Keratinocyte (primary cell): ENCODE results near the gene PIWIL4. TPM values are rescaled to one million over a fixed set of nuclear protein-coding genes. Genes with fewer than 3 reads are reported as not detected.
"Not testable (repeated sequence)": the region's sequence is repeated elsewhere in the genome, so short reads cannot be mapped to it uniquely, and the experiment has no call there.

Experiments
- DNase-seq: peaks from one replicate; pipeline ENCODE4 v3.0.0-alpha.2; 2011; ENCODE audit warnings: low read depth, missing footprints, low spot score
- FAIRE-seq: peaks from 2 replicates; lab custom pipeline; 2011; peaks lifted over from hg19 to GRCh38; lab: Jason Lieb, UNC
- H2AFZ ChIP-seq: 2 replicates; pipeline ENCODE4 v1.6.0; 2012; ENCODE audit warnings: low read length, control low read depth, inconsistent platforms; ENCODE audit not compliant: control insufficient read depth
- H3K27ac ChIP-seq: 2 replicates; pipeline ENCODE4 v1.5.1; 2011; ENCODE audit warnings: low read length; ENCODE audit not compliant: control insufficient read depth, insufficient read depth
- H3K27me3 ChIP-seq: 3 replicates; pipeline ENCODE4 v1.6.0; 2011; ENCODE audit warnings: low read length; ENCODE audit not compliant: control insufficient read depth, insufficient read depth; ENCODE audit errors: extremely low read depth
- H3K36me3 ChIP-seq, 2 experiments: 2 replicates in 1 of 2; 3 replicates in 1 of 2; pipeline ENCODE4 v1.5.1; 2011; ENCODE audit warnings: low read length in 2 of 2, mild to moderate bottlenecking in 1 of 2; ENCODE audit not compliant: control insufficient read depth in 2 of 2, insufficient read depth in 2 of 2; ENCODE audit errors: extremely low read depth in 1 of 2
- H3K4me1 ChIP-seq: 3 replicates; pipeline ENCODE4 v1.5.1; 2011; ENCODE audit warnings: low read length; ENCODE audit not compliant: control insufficient read depth, insufficient read depth; ENCODE audit errors: extremely low read depth
- H3K4me2 ChIP-seq: 3 replicates; pipeline ENCODE4 v1.6.0; 2011; ENCODE audit warnings: low read depth, low read length; ENCODE audit not compliant: control insufficient read depth, insufficient read depth; ENCODE audit errors: extremely low read depth
- H3K4me3 ChIP-seq, 3 experiments: fragments of 200-600 bp in 1 of 3; sonication (generic) in 1 of 3; 2 replicates in 2 of 3; 3 replicates in 1 of 3; pipeline ENCODE4 v1.5.1; 2011 to 2016; ENCODE audit warnings: low read length in 3 of 3, mild to moderate bottlenecking in 3 of 3, control low read depth in 2 of 3, inconsistent platforms in 1 of 3, low read depth in 1 of 3, mixed read lengths in 1 of 3, mixed run types in 1 of 3, moderate library complexity in 1 of 3; ENCODE audit not compliant: control insufficient read depth in 2 of 3, insufficient read depth in 2 of 3; ENCODE audit errors: extremely low read depth in 1 of 3
- H3K79me2 ChIP-seq: 2 replicates; pipeline ENCODE4 v1.6.0; 2012; ENCODE audit warnings: low read length; ENCODE audit not compliant: control insufficient read depth, insufficient read depth
- H3K9ac ChIP-seq: 3 replicates; pipeline ENCODE4 v1.6.0; 2011; ENCODE audit warnings: low read length; ENCODE audit not compliant: control insufficient read depth, insufficient read depth; ENCODE audit errors: extremely low read depth
- H3K9me1 ChIP-seq: 3 replicates; pipeline ENCODE4 v1.6.0; 2011; ENCODE audit warnings: low read length; ENCODE audit not compliant: control insufficient read depth, insufficient read depth; ENCODE audit errors: extremely low read depth
- H3K9me3 ChIP-seq: 2 replicates; pipeline ENCODE4 v1.5.1; 2012; ENCODE audit warnings: low read depth, low read length; ENCODE audit not compliant: control insufficient read depth
- H4K20me1 ChIP-seq: 3 replicates; pipeline ENCODE4 v1.6.0; 2011; ENCODE audit warnings: low read length; ENCODE audit not compliant: control insufficient read depth, insufficient read depth; ENCODE audit errors: extremely low read depth
- EZH2 ChIP-seq: IDR thresholded peaks from one replicate; pipeline ENCODE4 v1.6.1; 2012; ENCODE audit warnings: inconsistent platforms, mild to moderate bottlenecking, low read length, moderate library complexity
- dilution Hi-C: fragments of 300-500 bp; cut with MboI; formaldehyde crosslinking; loops from one replicate; pipeline ENCODE4 v1.7.0; 2020; ENCODE audit warnings: low sequenced_read_pairs; ENCODE audit not compliant: extremely low pct_ligation_motif_present
- polyA plus RNA-seq, 5 experiments: library from polyadenylated mRNA; depleted of rRNA in 3 of 5; stranded (reverse) in 3 of 5; stranded (forward) in 1 of 5; unstranded in 1 of 5; fragments of >200 nt; gene quantifications; 1 replicate in 1 of 5; 2 replicates in 3 of 5; 3 replicates in 1 of 5; pipeline versions ENCODE4 v1.2.1 to v1.2.3, GENCODE V29; 2011 to 2012; ENCODE audit warnings: missing spikeins in 2 of 5, low read depth in 1 of 5, low replicate concordance in 1 of 5
- TF ChIP-seq, protein P1 (sequence below), 3 experiments: IDR thresholded peaks in 1 of 3; conservative IDR thresholded peaks in 1 of 3; optimal IDR thresholded peaks in 1 of 3; 2 replicates in 2 of 3; 3 replicates in 1 of 3; pipeline versions ENCODE3 to v1.5.1; 2011; ENCODE audit warnings: low read length in 3 of 3, mild to moderate bottlenecking in 3 of 3, moderate library complexity in 2 of 3, control low read depth in 1 of 3, inconsistent platforms in 1 of 3; ENCODE audit not compliant: insufficient read depth in 2 of 3; ENCODE audit errors: extremely low read depth in 1 of 3

Gene PIWIL4
- polyA plus RNA-seq, 1 donor (not counting 4 experiments of a cell fraction or from before 2014, with no cell fraction given): 0.14 TPM

DNA sequence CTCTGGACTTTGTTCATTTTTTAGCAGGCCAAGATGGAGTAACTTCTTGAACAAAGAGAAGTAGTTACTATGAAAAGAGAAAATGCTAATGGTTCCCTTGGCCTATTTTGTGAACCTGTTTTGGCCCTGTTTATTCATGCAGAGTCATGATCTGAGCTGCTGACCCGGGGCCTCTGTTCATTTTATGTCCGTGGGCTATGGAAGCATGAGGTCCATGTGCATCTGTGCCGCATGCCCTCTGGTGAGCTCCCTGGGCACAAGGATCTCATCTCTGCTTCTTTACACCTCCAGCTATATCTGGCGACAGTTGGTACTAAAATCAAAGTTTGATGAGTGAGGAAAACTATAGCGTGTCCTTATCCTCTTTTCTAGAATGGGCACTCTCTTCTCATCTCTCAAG lies 1.0 kb downstream of the PIWIL4 start:
- no peaks in the 10 kb centered on the region for H4K20me1 ChIP-seq
- no peak overlapping the region for H3K27ac ChIP-seq
- H3K9me1 ChIP-seq: no peaks in the 10 kb centered on the region
- TF ChIP-seq, protein P1, sequence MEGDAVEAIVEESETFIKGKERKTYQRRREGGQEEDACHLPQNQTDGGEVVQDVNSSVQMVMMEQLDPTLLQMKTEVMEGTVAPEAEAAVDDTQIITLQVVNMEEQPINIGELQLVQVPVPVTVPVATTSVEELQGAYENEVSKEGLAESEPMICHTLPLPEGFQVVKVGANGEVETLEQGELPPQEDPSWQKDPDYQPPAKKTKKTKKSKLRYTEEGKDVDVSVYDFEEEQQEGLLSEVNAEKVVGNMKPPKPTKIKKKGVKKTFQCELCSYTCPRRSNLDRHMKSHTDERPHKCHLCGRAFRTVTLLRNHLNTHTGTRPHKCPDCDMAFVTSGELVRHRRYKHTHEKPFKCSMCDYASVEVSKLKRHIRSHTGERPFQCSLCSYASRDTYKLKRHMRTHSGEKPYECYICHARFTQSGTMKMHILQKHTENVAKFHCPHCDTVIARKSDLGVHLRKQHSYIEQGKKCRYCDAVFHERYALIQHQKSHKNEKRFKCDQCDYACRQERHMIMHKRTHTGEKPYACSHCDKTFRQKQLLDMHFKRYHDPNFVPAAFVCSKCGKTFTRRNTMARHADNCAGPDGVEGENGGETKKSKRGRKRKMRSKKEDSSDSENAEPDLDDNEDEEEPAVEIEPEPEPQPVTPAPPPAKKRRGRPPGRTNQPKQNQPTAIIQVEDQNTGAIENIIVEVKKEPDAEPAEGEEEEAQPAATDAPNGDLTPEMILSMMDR (optimal IDR thresholded peaks at IDR 0.05 in 1 of 3, IDR thresholded peaks at IDR 0.05 in 1 of 3, conservative IDR thresholded peaks at IDR 0.05 in 1 of 3; ENCODE audit: extremely low read depth in 1 of 3, insufficient read depth in 2 of 3, low read length in 3 of 3): no peak
- no peak for TF ChIP-seq EZH2
- H3K9ac ChIP-seq: no peak overlapping the region
- H3K4me3 ChIP-seq: no peak overlapping the region
- H3K36me3 ChIP-seq: no peaks in the 10 kb centered on the region
- no peaks in the 10 kb centered on the region for H3K9me3 ChIP-seq
- FAIRE-seq (no peak), DNase-seq (no peak)
- dilution Hi-C loops: no loop called here
- H3K4me2 ChIP-seq: no peak overlapping the region
- H3K4me1 ChIP-seq: peaks cover 8% of the 10 kb centered on the region
- no peak overlapping the region for H2AFZ ChIP-seq
- no peaks in the 10 kb centered on the region for H3K27me3 ChIP-seq
- no peaks in the 10 kb centered on the region for H3K79me2 ChIP-seq

DNA sequence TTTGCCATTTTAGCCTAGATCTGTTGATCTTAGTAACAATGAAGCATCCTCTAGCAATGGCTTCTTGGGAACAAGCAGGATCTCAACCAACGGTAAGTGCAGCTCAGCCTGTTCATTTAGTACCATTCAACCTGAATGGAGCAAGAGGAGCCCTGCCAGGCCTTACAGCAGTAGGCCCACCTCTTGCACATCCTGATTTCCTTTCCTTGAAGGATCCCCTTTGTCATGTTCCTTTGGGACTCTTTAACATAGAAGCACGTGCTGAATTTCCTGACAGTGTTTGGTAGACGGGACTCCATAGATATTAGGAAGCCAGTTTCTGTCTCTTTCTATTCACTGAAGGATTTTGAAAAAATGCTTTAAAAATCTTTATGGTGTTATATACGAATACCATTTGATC lies 1.5 kb downstream of the PIWIL4 start:
- no peak for FAIRE-seq
- Histone ChIP-seq H3K79me2 (no peaks in the 10 kb centered on the region), H3K27me3 (no peaks in the 10 kb centered on the region), H3K9ac (no peak overlapping the region), H3K36me3 (no peaks in the 10 kb centered on the region), H3K9me3 (no peaks in the 10 kb centered on the region), H3K4me3 (no peak overlapping the region), H3K4me1 (peaks cover 5% of the 10 kb centered on the region), H2AFZ (no peak overlapping the region), H3K27ac (no peak overlapping the region), H3K9me1 (no peaks in the 10 kb centered on the region), H4K20me1 (no peaks in the 10 kb centered on the region), H3K4me2 (no peak overlapping the region)
- dilution Hi-C loops: no loop called here
- TF ChIP-seq EZH2: no peak
- no peak for DNase-seq

DNA sequence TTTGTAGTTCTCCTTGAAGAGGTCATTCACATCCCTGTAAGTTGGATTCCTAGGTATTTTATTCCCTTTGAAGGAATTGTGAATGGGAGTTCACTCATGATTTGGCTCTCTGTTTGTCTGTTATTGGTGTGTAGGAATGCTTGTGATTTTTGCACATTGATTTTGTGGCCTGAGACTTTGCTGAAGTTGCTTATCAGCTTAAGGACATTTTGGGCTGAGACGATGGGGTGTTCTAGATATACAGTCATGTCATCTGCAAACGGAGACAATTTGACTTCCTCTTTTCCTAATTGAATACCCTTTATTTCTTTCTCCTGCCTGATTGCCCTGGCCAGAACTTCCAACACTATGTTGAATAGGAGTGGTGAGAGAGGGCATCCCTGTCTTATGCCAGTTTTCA lies 5.8 kb downstream of the PIWIL4 start:
- H3K9me3 ChIP-seq, FAIRE-seq, H3K4me2 ChIP-seq, dilution Hi-C loops, H3K9me1 ChIP-seq, H3K27me3 ChIP-seq, DNase-seq, H3K9ac ChIP-seq, H4K20me1 ChIP-seq, H3K4me1 ChIP-seq, H3K36me3 ChIP-seq, H3K27ac ChIP-seq, H3K4me3 ChIP-seq, H3K79me2 ChIP-seq, H2AFZ ChIP-seq: not testable (repeated sequence)
